ENCODE data around the gene ALDH1A3.

The ALDH1A3 gene

GRCh38 chr15:100879464-100880138 lies at the start of gene ALDH1A3:
Gene ALDH1A3, plus strand, starts transcription at chr15:100879831. Its CDS starts 77 bp downstream, at chr15:100879908.
- Mint-ChIP-seq H3K27ac (no peak within 1 kb of the TSS), H3K36me3 (ENCODE audit: low read depth) (no peaks in the 10 kb centered on the region), H3K9me3 (no peaks in the 10 kb centered on the region), H3K4me3 (peak within 1 kb of the TSS; percentile 65), H3K27me3 (peaks cover 83% of the 10 kb centered on the region), H3K4me1 (ENCODE audit: low read depth) (peaks cover 10% of the 10 kb centered on the region)
- peak; percentile 39 for DNase-seq

- H3K27ac Mint-ChIP-seq: no peak overlapping the region
- H3K27me3 Mint-ChIP-seq: peaks cover 65% of the 10 kb centered on the region
- no peak for DNase-seq
- H3K4me3 Mint-ChIP-seq: no peak overlapping the region
- H3K4me1 Mint-ChIP-seq (ENCODE audit: low read depth): peaks cover 4% of the 10 kb centered on the region
- no peaks in the 10 kb centered on the region for H3K36me3 Mint-ChIP-seq (ENCODE audit: low read depth)
- no peaks in the 10 kb centered on the region for H3K9me3 Mint-ChIP-seq
Measured at GRCh38 chr15:100831467-100831866, 48.2 kb upstream of the ALDH1A3 start.

- Mint-ChIP-seq H3K4me1 (ENCODE audit: low read depth) (peaks cover 4% of the 10 kb centered on the region), H3K4me3 (no peak overlapping the region), H3K9me3 (no peaks in the 10 kb centered on the region), H3K27ac (no peak overlapping the region), H3K36me3 (ENCODE audit: low read depth) (no peaks in the 10 kb centered on the region), H3K27me3 (peaks cover 69% of the 10 kb centered on the region)
- DNase-seq: no peak
Measured at GRCh38 chr15:100832149-100832942, 47.3 kb upstream of the ALDH1A3 start.

GRCh38 chr15:100833417-100834389 lies 45.9 kb upstream of the ALDH1A3 start:
- Mint-ChIP-seq H3K36me3 (ENCODE audit: low read depth) (no peaks in the 10 kb centered on the region), H3K9me3 (no peaks in the 10 kb centered on the region), H3K4me3 (no peak overlapping the region), H3K4me1 (ENCODE audit: low read depth) (peaks cover 4% of the 10 kb centered on the region), H3K27ac (no peak overlapping the region), H3K27me3 (peaks cover 68% of the 10 kb centered on the region)
- no peak for DNase-seq

DNA sequence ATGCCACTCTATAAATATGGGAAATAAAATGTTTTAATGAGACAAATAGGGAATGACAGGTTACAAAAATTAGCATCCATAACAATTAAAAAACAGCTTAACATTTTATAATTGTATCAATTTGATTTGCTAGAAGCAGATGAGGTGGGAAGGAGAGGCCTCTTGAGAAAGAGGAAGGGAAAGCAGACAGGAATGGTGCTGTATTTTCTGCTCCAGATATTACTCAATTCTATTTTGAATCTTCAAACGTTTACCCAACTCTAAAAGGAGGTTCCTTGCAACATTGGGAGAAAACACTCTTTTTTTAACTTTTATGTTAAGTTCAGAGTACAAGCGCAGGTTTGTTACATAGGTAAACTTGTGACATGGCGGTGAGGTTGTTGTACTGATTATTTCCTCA lies 44.9 kb upstream of the ALDH1A3 start:
- Mint-ChIP-seq H3K27ac (no peak overlapping the region), H3K27me3 (peaks cover 64% of the 10 kb centered on the region), H3K9me3 (no peaks in the 10 kb centered on the region), H3K36me3 (ENCODE audit: low read depth) (no peaks in the 10 kb centered on the region), H3K4me1 (ENCODE audit: low read depth) (peaks cover 4% of the 10 kb centered on the region), H3K4me3 (no peak overlapping the region)
- DNase-seq: no peak

- H3K27me3 Mint-ChIP-seq: peaks cover 57% of the 10 kb centered on the region
- H3K4me1 Mint-ChIP-seq (ENCODE audit: low read depth): peaks cover 4% of the 10 kb centered on the region
- H3K9me3 Mint-ChIP-seq: no peaks in the 10 kb centered on the region
Measured at GRCh38 chr15:100835636-100836035, 44.0 kb upstream of the ALDH1A3 start.

DNA sequence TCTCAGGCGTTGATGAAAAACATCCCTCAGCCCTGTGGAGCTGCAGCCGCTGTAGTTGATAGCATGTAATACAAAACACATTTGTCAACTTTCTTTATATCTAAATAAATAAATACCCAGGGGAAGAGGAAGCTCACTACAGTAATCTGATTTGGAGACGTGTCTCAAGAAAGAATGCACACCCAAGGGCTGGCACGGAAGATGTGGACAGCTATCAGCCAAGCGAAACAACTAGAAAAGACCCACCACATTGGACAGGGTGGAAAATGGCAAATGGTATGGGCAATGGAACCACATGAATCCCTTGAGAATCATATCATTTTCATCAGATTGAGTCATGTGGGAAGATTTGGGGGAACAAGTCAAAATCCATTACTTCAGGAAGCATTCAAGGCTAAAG lies 43.1 kb upstream of the ALDH1A3 start:
- Mint-ChIP-seq H3K9me3 (no peaks in the 10 kb centered on the region), H3K4me3 (no peak overlapping the region), H3K36me3 (ENCODE audit: low read depth) (no peaks in the 10 kb centered on the region), H3K27ac (no peak overlapping the region), H3K27me3 (peaks cover 48% of the 10 kb centered on the region), H3K4me1 (ENCODE audit: low read depth) (peaks cover 4% of the 10 kb centered on the region)
- DNase-seq: no peak

More at GRCh38 chr15:100835636-100836035, 44.0 kb upstream of the ALDH1A3 start:
- H3K4me3 Mint-ChIP-seq: no peak overlapping the region
- H3K27ac Mint-ChIP-seq: no peak overlapping the region
- H3K36me3 Mint-ChIP-seq (ENCODE audit: low read depth): no peaks in the 10 kb centered on the region
- DNase-seq: no peak

GRCh38 chr15:100841426-100841825 lies 38.2 kb upstream of the ALDH1A3 start:
- Mint-ChIP-seq H3K27me3 (peaks cover 21% of the 10 kb centered on the region), H3K27ac (no peak overlapping the region), H3K36me3 (ENCODE audit: low read depth) (no peaks in the 10 kb centered on the region), H3K4me1 (ENCODE audit: low read depth) (no peaks in the 10 kb centered on the region), H3K9me3 (no peaks in the 10 kb centered on the region), H3K4me3 (no peak overlapping the region)
- no peak for DNase-seq

DNA sequence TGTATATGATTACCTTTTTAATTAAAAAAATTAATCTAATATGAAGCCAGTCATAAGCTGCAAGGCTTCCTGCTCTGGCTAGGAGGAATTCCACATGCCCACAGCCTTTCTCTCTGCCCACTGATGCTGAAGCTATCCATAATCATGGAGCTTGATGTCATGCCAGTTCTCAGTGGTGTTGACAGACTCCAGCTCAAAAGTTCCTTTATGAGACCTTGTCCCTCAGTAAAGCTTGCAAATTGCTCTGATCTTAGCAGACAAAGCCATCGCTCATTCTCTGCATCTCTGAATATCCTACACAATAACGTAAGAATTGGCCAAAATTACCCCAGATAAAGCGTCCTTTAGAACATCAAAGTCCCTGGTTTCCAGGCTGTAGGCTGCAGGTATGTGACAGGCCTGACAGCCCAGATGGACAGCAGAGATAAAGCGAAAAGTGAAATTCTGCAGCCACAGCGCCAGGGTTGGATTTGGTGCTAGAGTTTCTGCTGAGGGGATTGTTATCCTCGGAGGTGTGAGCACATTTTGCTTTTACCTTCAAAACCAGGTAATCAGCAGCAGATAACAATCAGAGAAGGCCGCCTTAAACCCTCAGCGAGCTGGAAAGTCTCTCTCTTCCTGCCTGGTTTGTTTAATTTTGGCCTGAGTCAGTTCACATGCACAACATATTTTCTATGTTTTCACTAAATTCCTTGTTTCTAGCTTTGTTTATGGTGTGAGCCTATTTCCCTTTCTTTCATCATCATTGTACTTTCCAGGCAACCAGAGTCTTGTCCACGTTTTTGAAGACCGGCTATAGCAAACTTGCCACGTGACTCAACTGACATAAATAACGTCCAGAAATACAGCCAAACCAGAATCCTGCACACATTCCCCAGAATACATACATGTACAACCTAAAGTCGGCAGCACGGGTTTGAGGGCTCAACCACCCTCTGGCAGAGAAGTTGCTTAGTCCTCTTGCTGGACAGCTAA lies 36.6 kb upstream of the ALDH1A3 start:
- no peak for DNase-seq
- Mint-ChIP-seq H3K27ac (no peak overlapping the region), H3K36me3 (ENCODE audit: low read depth) (no peaks in the 10 kb centered on the region), H3K9me3 (no peaks in the 10 kb centered on the region), H3K27me3 (peaks cover 12% of the 10 kb centered on the region), H3K4me3 (no peak overlapping the region), H3K4me1 (ENCODE audit: low read depth) (no peaks in the 10 kb centered on the region)

DNA sequence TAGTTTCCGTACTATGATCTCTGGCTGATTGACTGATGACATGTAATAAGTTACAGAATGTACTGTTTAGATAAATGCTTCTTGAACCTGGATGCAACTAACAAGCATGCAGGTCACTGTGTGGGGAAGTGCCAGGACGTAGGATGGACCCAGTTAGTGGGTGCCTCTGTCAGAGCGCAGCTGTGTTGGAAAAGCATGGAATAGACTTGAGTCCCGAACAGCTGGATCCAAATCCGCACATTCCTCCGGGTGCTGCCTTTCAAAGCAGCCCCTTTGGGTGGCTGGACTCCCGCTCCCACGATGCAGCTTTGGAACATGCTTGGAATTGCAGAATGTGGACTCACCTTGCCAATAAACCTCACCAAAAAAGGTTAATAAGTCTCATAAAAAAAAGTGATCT lies 35.5 kb upstream of the ALDH1A3 start:
- Mint-ChIP-seq H3K36me3 (ENCODE audit: low read depth) (no peaks in the 10 kb centered on the region), H3K27ac (no peak overlapping the region), H3K4me1 (ENCODE audit: low read depth) (peaks cover 3% of the 10 kb centered on the region), H3K27me3 (peaks cover 19% of the 10 kb centered on the region), H3K9me3 (no peaks in the 10 kb centered on the region), H3K4me3 (no peak overlapping the region)
- DNase-seq: no peak

- Mint-ChIP-seq H3K27me3 (peaks cover 22% of the 10 kb centered on the region), H3K27ac (no peak overlapping the region), H3K9me3 (no peaks in the 10 kb centered on the region), H3K4me3 (no peak overlapping the region), H3K4me1 (ENCODE audit: low read depth) (peaks cover 6% of the 10 kb centered on the region), H3K36me3 (ENCODE audit: low read depth) (no peaks in the 10 kb centered on the region)
- no peak for DNase-seq
Measured at GRCh38 chr15:100844778-100845177, 34.9 kb upstream of the ALDH1A3 start.

DNA sequence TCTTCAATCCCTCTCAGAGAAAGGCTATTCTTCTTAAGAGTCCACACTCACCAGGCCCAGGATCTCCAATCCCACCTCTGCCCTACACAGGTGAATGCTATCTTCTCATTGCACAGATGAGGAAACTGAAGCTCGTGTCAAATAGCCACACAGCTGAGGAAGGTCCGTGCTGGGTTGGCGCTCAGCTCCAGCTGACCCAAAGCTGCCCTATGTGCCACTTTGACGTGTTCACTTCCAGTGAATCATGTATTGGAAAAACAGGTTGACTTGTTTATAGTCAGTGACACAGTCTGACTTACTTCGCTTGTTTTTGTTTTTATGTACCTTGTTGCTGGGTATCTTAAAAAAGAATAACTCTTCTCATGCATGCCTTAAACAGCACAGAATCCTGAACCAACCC lies 32.4 kb upstream of the ALDH1A3 start:
- no peak overlapping the region for H3K4me3 Mint-ChIP-seq
- H3K27ac Mint-ChIP-seq: no peak overlapping the region
- no peaks in the 10 kb centered on the region for H3K9me3 Mint-ChIP-seq
- DNase-seq: no peak
- peaks cover 31% of the 10 kb centered on the region for H3K27me3 Mint-ChIP-seq
- no peaks in the 10 kb centered on the region for H3K36me3 Mint-ChIP-seq (ENCODE audit: low read depth)
- H3K4me1 Mint-ChIP-seq (ENCODE audit: low read depth): peaks cover 10% of the 10 kb centered on the region

DNA sequence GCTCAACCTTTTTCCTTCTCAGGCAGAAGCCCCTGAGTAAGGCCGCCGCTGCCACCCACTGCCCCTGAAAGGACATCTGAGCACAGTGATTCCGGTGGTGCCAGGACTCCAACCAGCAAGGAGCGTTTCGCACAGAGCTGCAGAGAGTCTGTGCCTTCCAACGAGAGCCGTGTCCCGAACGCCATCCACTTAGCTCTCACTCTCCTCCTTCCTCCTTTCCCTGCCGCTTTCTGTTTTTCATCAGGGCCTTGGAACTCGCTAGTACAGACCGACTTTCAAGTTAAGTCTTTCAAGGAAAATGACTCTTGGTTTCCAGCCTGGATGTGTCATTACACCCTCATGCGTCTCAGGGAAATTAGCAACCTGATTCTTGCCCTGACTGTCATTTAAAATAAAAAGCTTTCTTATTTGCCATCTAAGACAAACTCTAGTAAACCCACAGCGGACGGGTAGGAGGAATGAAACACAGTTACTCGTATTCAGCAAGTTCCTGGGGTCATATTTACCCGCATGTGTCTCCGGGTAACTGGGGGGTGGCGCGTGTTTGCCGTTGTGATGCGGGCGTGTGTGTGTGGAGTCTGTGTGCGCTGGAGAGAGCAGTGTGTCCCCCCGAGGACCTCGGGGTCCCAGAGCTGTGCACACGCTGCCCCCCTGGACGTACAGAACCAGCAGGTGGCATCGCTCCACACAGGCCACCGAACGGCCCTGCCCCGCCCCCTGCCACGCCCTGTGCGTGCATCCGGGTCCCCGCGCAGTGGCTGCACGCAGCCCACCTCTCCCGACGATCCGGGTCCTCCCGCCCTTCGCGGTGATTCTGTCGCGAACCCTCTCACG lies 30.4 kb upstream of the ALDH1A3 start:
- H3K36me3 Mint-ChIP-seq (ENCODE audit: low read depth): no peaks in the 10 kb centered on the region
- peak overlapping the region; percentile 13 for H3K27ac Mint-ChIP-seq
- DNase-seq: peak; percentile 75
- H3K4me3 Mint-ChIP-seq: peak overlapping the region; percentile 74
- no peaks in the 10 kb centered on the region for H3K9me3 Mint-ChIP-seq
- peaks cover 26% of the 10 kb centered on the region for H3K27me3 Mint-ChIP-seq
- peaks cover 10% of the 10 kb centered on the region for H3K4me1 Mint-ChIP-seq (ENCODE audit: low read depth)
